HG03520 (cell line): Measurements from ENCODE around the gene TNKS1BP1.
"Not testable (repeated sequence)": the region's sequence is repeated elsewhere in the genome, so short reads cannot be mapped to it uniquely, and the experiment has no call there.

ENCODE experiments used
- ATAC-seq: cut with Tn5 transposase; IDR thresholded peaks from one replicate; pipeline ENCODE4 v1.9.1; 2021; ENCODE audit warnings: mild to moderate bottlenecking, moderate library complexity; ENCODE audit not compliant: unreplicated experiment

The TNKS1BP1 gene

DNA sequence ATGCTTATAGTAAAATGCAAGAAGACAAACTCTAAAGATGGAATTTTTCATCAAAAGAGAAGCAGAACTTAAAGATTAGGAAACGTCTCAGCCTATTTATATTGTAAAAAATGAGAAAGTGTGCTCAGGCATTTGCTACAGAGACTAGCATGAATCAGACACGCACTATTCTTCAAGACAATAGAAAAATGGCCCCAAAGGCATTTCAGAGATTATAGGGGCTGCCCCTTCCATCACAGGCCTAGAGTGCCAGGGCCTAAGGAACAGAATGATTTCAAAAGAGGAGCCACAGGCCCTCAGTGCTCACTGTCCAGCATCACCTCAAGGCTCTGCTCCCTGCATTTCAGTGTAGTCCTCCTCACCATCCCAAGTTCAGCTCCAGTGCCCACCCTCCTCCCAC, 27.5 kb downstream of the TNKS1BP1 start:
- no peak for ATAC-seq

DNA sequence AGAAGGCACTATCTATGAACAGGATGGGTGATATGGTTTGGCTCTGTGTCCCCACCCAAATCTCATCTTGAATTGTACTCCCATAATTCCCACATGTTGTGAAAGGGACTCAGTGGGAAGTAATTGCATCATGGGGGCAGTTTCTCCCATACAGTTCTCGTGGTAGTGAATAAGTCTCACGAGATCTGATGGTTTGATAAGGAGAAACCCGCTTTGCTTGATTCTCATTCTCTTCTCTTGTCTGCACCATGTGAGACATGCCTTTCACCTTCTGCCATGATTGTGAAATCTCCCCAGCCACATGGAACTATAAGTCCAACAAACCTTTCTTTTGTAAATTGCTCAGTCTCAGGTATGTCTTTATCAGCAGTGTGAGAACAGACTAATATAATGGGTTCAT, 28.5 kb downstream of the TNKS1BP1 start:
- not testable (repeated sequence) for ATAC-seq

DNA sequence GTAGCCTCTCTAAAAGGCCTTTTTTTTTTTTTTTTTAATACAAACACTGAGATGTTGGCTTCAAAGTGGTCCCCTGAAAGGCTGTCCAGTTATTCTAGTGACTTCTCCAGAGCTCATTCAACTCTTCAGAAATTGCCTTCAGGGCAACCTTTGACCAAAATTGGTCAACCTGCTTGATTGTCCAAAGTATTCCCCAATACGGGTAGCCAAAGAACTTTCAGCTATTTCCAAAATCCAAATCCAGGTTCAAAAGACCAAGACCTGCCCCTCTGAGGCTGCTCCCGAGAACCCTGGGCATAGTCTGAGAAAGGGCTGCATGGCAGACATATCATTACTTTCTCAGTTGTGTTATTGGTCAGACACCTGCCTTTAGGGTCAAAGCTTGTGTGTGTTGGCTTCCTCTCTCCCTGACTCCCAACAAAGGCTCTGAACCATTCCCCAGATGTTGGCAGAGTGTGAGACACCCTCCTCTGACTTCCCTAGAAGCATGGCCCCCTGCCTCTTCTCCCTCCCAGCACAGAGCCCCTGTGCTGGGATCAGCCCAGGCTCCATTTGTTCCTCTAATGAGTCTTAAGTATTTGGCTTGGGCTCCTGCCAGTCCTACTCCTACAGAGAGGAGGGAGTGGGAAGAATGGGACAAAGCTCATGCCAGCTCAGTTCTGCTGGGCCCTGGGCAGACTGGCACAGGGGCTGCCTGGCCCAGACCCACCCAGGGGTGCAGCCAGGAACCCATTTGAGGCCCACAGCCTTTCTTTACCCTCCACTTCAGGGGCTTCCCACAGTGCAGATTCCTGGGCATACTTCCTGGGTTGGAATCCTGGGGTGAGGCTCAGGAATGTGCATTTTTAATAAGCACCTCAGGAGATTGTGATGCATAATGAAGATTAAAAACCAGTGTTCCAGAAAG, 30.3 kb downstream of the TNKS1BP1 start:
- ATAC-seq, result no peak

DNA sequence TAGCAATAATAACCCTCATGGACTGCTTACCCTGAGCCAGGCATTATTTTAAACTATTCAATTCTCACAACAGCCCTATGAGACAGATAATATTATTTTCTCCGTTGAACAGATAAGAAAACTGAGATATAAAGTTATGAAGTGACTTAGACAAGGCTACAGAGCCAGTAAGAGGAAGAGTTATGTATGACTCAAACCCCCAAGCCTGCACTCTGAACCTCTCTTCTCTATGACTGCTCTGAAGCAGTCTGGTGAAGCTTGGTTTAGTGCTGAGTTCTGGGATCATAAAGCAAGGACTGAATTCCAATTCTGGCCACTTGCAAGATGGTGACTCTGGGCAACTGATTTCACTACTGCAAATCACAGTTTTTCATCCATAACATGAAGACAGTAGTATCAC, 34.5 kb downstream of the TNKS1BP1 start:
- no peak for ATAC-seq

DNA sequence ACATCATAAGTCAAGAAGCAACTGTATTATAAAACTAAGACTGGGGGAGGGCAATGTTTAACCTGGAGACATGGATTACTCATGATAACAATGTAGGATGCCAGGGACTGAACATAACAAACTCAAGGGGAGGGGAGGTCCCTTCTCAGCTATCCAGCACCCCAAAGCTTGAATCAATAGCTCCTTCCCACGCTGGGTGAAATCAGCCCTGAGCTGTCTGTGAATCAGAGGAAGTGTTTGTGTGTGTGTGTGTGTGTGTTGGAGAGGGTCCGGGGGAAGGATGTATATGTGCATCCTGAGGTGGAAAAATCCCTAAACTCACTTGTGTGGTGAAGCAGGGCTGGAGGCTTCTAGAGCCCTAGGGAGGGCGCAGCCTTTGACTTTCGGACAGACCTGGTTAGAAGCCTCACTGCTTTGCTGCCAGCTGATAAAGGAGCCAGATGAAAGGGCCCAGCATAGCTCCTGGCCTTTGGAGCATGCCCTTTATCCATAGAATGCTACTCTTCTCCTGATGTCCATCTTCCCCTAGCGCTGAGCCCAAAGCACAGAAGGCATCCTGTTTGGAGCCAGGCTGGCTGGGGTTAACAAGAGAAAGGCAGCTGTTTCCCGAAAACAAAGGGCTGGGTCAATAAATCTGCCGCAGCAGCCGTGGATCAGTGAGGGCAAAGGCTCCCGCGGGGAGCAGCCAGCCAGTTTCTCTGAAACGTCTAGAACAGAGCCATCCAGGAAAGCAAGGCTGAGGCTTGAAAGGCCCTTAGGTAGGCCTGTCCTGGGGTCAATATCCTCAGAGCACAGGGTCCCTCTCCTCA, 35.8 kb downstream of the TNKS1BP1 start:
- ATAC-seq, result no peak

DNA sequence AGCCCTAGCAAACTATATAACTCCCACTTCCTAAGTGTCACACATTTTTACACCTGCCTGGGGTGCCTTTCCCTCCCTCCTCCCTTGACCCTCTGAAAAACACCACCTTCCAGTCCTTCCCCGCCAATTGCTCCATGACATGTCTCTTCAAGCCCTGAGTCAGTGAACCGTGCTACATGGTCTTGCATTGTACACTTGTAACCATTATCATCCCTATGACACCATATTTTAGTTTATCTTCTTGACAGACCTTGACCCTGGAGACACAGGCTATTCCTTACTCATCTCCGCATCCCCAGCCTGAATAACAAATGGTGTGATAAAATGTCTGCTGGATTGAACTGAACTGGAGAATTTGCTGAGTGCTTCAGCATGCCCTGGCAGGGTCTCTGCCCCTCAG, 36.9 kb downstream of the TNKS1BP1 start:
- no peak for ATAC-seq

DNA sequence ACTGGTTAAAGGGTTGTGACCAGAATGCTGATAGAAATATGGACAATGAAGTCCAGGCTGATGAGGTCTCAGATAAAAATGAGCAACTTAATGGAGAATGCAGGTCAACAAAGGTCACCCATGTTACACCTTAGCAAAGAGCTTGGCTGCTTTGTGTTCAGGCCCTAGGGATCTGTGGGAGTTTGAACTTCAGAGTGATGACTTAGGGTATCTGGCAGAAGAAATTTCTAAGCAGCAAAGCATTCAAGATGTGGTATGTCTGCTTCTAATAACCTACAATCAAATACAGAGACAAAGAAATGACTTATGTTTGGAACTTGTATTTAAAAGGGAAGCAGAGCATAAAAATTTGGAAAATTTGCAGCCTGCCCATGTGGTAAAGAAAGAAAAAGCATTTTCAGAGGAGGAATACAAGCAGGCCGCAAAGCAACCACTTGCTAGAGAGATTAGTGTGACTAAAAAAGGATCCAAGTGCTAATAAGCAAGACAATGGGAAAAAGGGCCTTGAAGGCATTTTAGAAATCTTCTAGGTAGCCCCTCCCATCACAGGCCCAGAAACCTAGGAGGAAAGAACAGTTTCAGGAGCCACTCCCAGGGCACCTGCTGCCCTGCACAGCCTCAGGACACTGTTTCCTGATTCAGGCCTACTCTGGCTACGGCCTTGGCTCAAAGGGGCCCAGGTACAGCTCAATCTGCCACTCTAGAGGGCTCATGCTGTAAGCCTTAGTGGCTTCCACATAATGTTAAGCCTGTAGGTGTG, 41.3 kb downstream of the TNKS1BP1 start:
- no peak for ATAC-seq

DNA sequence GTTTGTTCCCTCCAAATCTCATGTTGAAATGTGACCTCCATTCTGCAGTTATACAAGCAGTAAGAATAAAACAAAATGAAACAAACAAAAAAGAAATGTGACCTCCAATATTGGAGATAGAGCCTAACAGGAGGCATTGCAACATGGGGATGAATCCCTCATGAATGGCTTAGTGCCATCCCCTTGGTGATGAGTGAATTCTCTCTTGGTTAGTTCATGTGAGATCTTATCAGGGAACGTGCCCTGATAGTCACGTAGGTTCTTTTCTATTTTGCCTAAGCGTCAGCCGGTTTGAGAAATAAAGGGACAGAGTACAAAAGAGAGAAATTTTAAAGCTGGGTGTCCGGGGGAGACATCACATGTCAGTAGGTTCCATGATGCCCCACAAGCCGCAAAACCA, 43.2 kb downstream of the TNKS1BP1 start:
- not testable (repeated sequence) for ATAC-seq

DNA sequence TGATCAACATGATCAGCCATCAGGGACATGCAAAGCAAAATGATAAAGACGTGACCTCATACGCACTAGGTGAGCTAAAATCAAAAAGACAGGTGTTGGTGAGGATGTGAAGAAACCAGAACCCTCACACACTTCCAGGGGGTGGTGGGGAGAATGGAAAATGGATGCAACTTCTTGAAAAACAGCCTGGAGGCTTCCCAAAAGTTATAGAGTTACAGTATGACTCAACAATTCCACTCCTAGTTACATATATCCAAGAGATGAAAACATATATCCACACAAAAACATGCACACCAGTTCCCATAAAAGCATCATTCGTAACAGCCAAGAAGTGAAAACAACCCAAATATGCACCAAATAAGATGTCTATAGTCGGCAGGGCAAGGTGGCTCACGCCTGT, 45.6 kb downstream of the TNKS1BP1 start:
- no peak for ATAC-seq

DNA sequence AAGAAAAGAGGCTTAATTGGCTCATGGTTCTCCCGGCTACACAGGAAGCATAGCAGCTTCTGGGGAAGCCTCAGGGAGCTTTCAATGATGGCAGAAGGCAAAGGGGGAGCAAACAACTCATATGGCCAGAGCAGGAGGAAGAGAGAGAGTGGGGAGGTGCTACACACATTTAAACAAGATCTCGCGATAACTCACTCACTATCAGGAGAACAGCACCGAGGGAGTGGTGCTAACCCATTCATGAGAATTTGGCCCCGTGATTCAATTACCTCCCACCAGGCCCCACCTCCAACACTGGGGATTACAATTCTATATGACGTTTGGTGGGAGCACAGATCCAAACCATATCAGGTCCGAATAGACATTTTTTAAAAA, 46.0 kb downstream of the TNKS1BP1 start:
- ATAC-seq, result no peak

DNA sequence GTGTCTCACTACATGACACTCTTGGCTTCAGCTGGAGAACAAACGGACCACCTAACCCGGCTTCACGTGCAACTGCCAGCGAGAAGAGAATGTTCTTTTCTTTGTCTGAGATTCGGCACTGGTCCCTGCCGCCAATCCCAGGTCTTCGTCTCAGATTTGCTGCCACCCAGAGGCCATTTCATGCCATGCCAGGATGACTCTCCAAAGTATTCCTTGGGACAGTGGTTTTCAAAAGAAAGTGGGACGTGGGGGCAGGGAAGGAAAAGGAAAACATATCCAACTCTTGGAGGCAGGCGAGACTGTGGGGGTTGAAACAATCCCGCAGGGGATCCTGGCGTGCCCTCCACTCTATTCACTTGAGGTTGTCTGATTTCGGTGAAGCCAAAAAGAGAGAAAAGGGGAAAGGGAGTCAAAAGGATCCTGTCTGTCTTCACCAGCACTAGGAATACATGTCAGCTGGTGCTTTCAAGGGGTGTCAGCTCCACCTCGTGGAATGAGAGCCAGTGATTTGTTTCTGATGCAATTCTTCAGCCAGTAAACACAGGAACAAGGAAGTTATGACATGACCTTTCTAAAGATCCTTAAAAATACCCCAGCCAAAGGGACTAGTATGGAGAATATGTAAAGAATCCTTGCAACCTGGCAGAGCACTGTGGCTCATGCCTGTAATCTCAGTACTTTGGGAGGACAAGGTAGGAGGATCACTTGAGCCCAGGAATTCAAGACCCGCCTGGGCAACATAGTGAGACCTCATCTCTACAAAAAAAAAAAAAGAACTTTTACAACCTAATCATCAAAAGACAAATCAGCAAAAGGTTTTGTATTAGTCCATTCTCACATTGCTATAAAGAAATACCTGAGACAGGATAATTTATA, 46.7 kb downstream of the TNKS1BP1 start:
- ATAC-seq, result peak; percentile 67

DNA sequence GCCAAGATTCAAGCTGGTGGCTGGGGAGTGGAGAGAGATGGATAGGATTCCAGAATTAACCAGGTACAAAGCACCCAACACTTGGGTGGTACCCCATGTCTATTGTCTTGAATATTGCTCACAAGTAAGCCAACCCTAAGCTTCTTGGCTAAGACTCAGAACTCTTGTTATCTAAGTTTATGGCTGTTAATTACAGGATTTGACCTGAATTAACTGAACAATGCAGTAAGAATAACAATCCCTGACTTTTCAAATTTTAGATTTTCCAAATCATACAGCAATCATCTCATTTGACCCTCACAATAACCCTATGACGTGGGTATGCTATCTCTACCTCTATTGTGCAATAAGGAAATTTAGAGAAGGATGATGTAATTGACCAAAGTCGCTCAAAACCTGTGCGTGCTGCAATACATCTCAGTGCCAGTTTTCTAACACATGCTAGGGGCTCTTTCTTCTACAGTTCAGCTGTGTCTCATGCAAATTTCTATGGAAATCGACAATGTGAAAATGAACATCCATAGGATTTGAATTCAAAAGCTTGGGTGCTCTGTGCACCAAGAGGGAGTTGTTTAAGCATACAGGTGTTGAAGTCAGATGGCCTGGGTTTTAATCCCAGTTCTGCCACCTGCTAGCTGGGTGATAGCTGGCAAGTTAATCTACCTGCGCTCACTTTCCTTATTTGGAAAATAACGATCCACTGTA, 47.6 kb downstream of the TNKS1BP1 start:
- ATAC-seq, result no peak

DNA sequence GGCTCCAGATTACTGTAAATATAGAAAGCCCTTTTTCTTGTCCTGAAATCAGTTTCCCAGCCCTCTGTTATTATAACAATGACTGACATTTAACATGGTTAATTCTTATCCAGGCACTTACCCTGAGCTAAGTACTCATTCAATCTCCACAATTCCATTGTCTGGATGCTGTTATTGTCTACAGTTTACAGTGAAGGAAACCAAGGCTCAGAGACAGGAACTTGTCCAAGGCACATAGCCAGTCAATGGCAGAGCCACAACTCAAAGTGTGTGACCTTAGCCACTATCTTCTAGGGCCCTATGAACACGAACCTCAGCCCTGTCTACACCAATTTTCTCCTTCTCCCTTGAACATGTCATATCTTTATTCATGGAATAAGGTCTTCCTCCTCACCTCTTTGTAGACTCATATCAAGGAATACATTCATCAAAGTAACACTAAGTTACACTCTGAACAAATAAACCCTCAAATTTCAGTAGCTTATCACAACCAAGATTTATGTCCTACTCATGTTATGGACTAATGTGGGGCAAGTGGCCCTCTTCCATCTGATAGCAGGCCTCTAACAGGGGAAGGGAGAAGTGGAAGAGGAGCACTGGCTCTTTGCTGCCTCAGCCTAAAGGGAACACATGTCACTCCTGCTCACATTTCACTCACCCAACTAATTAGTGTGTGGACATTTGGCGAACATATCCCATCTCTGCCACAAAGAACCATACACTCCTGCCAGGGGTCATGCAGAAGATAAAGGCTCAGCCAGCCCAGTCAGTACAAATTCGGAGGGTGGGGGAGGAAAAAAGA, 48.4 kb downstream of the TNKS1BP1 start:
- no peak for ATAC-seq

DNA sequence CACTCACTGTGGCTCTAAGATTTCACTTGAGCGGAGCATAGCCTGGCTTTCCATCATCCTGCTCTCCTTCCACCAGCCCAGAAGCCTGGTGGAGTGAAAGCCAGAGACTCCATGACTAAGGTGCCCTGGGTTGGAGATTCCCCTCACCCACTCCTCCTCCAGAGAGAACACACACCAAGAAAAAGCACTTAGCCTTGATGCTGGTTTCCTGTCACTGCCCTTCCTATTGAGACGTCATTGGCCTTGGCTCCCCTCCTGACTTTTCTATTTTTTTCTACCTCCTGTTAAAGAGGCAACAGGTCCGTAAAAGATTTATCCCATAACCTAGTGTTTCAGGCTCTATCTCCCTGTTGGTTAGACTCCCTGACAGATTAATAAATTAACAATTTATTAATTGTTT, 49.2 kb downstream of the TNKS1BP1 start:
- no peak for ATAC-seq

DNA sequence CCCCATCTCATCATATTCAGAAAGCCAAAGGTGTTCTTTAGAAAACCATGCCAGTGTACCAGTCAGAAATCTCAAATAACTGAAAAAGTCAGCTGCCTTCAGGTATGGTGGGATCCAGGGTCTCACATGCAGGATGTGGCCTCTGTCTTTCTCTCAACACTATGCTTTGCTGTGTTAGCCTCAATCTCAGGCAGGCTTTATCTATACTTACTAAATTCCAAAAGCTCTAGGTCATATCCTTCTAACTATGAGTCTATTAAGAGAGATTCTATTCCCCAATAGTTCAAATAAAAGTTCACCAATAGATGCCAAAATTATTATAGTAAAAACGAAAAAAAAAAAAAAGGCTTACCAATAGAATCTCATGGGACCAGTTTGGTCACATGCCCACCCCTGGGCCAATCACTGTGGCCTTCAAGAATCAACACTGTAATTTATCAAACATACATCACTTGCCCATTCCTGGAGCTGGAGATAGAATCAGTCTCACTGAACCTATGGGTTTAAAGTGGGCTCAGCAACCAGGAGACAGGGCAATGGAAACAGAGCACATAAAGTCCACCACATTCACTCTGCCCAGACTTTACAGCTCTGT, 49.8 kb downstream of the TNKS1BP1 start:
- ATAC-seq, result no peak

DNA sequence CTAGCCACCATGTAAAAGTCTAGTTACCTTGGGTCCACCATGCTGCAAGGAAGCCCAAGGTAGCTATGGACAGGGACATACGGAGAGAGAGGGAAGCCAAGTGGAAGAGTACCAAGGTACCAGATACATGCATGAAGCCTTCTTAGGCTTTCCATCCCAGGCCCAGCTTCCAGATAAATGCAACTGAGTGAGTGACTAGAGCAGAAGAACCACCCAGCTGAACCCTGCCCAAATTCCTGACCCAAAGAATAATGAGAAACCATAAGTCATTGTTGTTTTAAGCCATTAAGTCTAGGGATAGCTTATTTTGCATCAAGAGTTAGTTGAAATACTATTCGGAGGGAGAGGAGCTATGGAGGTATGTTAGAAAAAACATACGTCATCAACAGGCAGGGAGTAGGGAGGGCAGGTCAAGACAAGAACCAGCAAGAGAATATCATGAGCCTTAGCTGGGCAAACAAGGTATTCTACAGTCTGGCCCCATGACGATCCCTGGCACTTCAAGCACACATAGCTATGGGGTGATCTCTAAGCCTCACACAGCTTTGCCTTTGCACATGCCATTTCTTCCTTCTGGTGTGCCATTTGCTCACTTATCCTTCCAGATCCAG, 51.2 kb downstream of the TNKS1BP1 start:
- no peak for ATAC-seq

DNA sequence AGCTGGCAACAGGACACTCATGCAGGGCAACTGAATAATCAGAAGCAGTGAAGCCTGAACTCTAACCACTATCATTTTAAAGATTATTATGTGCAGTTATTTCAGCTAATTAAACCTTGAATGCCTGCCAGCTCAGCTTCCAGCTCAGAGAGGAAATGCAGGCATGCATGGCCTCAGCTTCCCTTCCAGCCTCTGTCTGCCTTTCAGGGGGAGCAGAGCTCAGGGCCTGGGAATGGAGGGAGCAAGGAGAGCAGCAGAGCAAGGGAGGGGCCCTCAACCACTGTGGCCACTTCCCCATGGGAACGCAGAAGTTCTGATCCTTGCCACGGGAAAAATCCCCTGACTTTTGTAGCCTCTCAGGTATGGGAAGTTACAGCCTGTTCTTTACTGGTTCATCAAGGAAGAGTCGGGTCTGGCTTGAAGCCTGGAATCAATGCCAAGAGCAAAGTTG, 55.2 kb downstream of the TNKS1BP1 start:
- no peak for ATAC-seq

DNA sequence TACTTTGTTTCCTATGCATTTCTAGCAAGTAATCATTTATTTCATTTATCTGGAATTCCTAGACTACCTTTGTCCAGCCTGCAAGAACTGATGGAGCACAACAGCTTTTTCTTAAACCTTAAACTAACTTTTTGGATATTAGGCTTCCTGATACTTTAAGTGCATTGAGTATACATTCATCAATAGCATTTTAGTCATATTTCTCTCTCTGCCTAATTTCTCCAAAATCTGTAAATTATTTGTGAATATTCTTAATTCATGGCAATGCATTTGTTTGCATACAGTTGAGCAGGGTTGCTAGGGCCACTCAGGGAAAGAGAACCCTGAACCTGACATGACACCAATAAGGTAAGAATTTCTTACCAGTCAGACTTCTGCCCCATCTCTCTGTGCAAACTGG, 58.6 kb downstream of the TNKS1BP1 start:
- no peak for ATAC-seq
